ENCODE results near the gene ZNF687. TPM values are rescaled to one million over a fixed set of nuclear protein-coding genes. Genes with fewer than 3 reads are reported as not detected.
"Not testable (repeated sequence)": the region's sequence is repeated elsewhere in the genome, so short reads cannot be mapped to it uniquely, and the experiment has no call there.

The ZNF687 gene
- total RNA-seq, 1 donor from 2014 or later = 10.8 TPM

DNA sequence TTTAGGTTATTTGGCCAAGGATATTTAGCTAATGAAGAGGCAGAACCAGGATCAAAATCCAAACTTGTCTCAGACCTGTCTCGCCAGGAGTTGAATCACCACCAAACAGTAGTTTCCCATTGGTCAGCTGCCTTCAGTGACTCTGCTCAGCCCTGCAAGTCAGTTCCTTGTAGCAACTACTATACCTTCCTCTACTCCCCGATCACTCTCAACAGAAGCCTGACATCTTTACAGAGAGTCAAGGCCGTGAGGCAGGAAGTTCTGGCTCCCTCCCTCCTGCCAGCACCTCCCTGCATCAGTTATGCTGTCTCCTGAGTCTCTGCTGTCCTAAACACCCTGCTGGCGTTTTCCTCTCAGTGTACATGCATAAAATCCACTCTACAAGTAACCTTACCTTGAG lies 14.3 kb upstream of the ZNF687 start:
- intact Hi-C loops (cut with DNase I) = no loop called here

DNA sequence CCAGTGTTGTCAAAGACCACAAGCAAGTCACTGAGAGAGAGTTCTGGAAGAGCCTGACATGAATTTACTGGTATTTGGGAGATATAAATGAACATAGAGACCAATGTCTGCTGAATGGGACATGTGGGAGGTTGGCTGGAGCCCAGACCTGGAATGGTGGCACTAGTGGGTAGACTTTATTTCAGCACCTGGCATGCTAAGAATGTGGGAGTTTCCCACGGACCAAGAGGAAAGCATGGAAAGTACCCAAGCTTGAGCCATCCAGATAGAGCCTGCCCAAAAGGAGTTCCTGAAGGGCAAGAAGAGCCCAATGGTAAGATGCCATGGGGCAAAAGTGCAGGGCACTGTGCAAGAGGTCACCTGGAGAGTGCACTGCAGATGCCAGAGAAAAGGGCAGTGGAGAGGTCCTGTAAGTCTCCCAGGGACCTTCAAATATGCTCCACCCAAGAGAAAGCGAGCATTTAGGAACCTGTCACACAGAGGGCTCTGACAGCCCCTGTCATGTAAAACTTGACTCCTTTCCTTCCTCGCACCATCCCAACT lies 8.1 kb upstream of the ZNF687 start:
- DNase-seq (ENCODE audit: missing footprints) = no peak
- no peak for ATAC-seq
- intact Hi-C loops (cut with DNase I) = no loop called here

More for the DNA sequence above, 14.3 kb upstream of the ZNF687 start:
- ATAC-seq (no peak), DNase-seq (ENCODE audit: missing footprints) (no peak)

DNA sequence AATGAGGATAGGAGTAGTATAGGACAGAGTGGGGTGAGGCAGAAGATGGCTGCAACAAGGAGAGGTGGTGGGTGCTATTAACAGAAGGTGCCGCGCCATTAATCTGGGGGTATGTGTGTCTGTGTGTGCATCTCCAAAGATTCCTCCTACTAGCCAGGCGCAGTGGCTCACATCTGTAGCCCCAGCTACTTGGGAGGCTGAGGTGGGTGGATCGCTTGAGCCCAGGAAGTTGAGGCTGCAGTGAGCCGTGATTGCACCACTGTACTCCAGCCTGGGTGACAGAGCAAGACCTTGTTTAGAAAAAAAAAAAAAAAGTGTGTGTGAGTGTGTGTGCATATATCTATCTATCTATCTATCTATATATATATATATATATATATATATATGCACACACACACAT lies 6.8 kb upstream of the ZNF687 start:
- intact Hi-C loops (cut with DNase I); DNase-seq (ENCODE audit: missing footprints); ATAC-seq: not testable (repeated sequence)

DNA sequence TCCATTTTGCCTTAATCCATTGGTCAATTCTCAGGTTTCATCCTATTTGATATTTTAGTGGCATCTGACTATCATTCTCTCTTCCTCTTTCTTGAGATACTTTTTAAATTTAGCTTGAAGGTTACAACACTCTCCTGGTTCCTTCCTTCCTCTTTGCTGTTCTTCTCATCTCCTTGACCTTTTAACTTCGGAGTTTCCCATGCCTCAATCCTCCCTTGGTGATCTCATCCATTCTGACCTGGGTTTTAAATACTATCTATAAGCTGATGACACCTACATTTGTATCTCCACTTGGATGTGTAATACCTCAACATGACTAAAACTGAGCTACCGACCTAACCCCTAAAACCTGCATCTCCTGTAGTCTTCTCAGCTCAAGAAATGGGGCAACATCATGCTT lies 4.8 kb upstream of the ZNF687 start:
- intact Hi-C loops (cut with DNase I) = no loop called here
- no peak for ATAC-seq

DNA sequence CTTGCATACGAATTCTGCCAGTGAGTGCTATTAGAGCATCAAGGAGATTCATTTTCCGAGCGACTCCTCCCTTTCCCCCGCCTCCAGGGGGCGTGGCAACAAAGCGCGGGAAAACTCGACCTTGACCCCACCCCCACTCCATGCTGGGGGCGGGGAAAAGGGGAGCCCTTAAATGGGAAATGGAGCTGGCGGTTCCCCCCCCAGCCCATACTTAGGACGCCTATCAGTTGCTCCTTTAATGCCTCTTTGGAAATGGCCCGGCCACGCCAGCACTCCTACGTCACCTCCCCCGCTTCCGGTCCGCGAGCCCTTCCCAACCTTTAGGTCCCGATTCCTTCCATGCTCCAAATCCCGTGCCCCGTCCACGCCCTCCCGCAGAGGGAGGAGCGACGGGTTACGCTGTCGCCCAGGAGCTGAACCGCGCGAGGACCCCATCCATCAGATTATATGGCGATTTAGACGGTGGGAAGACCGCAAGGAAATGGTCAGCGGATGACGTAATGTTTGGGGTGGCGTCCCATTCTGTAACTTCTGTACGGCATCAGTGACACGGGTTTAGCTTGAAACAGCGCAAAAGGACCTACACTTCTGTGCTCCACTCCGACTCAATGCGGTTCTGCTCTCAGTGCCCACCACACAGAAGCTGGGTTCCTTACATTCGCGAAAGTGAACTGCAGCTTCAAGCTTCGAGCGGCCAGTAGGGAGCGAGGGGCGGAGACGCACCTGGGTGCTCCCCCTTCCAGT lies 702 bp upstream of the ZNF687 start:
- DNase-seq (ENCODE audit: missing footprints) = peak; percentile 97
- ATAC-seq = peak; percentile 85
- intact Hi-C loops (cut with DNase I) = loop anchor here (1.0 kb wide), 1 partner anchor 118 kb away; the partner anchor contains the start of gene PSMB4

More for the DNA sequence above, 4.8 kb upstream of the ZNF687 start:
- no peak for DNase-seq (ENCODE audit: missing footprints)

DNA sequence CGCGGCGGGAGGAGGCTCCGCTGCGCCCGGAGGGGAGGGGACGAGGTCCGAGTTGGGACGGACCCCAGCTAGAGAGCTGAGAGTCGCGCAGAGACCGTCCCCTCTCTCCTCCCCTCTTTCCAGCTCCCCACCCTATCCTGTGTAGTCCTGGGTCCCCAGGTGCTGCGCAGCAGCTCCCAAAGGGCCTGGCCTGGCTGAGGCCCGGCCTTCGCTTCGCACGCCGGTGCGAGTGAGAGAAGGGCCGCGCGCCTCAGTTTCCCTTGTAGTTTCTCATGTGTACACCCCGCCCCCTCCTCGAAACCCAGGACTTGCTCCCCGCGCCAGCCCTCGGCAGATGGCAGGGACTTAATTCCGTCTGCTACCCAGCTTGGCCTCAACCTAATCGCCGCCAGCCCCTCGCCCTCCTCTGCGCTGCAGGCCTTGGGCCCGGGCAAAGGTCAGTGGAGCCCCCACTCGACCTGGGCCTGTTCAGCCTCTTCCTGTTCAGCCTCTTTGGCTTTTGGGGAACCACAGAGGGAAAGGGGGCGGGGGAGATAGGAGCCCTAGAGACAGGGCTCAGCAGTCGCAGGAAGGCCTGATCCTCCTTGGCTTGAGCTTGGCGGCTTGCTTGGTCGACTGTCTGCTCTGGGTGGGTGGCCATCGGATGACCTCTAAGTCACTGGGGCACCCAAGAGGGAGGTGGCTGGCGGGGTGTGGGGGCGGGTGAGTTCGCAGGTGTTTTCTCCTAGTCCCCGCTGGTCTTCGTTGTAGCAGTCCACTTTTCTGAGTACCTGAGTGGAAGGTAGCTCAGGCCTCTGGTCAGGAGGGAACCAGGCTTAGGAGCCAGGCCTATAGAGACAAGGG lies 1.0 kb downstream of the ZNF687 start:
- no peak for DNase-seq (ENCODE audit: missing footprints)
- intact Hi-C loops (cut with DNase I) = loop anchor here (2.0 kb wide), 2 partner anchors 28 to 44 kb away; partner anchors contain the start of gene PI4KB
- no peak for ATAC-seq

DNA sequence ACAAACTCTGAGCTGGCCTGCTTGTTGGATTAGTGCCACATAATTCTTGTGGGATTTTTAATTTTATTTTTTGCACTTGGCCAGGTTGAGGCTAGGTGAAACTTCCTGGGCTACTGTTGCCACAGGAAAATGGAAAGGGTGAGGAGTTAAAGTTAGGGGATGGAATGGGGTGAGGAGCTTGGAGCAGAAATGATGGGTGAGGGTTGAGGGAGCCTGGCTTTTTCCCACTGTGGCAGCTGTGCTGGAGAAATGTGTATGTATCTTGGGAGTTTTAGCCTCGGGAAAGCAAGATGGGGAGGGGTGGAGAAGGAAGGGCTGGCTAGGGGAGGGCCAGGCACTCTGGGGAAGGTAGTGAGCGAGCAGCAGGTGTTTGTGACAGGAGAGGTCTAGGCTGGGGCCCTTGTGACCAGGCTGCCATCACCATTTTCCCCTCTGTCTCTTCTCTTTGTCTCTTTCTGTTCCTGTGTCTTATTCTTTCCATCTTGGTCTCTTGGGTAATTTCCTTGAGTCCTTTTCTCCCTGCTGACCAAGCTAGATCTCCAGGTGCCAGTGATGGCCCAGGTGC lies 2.0 kb downstream of the ZNF687 start:
- intact Hi-C loops (cut with DNase I) = no loop called here
- no peak for DNase-seq (ENCODE audit: missing footprints)

DNA sequence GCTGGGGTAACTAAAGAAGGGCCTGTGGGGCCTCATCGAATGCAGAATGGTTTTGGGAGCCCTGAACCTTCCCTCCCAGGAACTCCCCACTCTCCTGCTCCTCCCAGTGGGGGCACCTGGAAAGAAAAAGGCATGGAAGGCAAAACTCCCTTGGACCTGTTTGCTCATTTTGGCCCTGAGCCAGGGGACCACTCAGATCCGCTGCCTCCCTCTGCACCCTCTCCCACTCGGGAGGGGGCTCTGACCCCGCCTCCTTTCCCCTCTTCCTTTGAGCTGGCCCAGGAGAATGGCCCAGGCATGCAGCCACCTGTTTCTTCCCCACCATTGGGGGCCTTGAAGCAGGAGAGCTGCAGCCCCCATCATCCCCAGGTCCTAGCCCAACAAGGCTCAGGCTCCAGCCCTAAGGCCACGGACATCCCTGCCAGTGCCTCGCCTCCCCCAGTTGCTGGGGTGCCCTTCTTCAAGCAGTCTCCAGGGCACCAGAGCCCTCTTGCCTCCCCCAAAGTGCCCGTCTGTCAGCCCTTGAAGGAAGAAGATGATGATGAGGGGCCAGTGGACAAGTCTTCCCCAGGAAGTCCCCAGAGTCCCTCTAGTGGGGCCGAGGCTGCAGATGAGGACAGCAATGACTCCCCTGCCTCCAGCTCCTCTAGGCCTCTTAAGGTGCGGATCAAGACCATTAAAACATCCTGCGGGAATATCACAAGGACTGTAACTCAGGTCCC lies 4.7 kb downstream of the ZNF687 start:
- no peak for DNase-seq (ENCODE audit: missing footprints)
- intact Hi-C loops (cut with DNase I) = no loop called here

More for the DNA sequence above, 2.0 kb downstream of the ZNF687 start:
- ATAC-seq = no peak

DNA sequence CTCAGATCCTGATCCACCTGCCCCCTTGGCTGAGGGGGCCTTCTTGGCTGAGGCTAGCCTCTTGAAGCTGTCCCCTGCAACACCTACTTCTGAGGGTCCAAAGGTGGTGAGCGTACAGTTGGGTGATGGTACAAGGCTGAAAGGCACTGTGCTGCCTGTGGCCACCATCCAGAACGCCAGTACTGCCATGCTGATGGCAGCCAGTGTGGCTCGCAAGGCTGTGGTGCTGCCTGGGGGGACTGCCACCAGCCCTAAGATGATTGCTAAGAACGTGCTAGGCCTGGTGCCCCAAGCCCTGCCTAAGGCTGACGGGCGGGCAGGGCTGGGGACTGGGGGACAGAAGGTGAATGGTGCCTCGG lies 5.2 kb downstream of the ZNF687 start:
- intact Hi-C loops (cut with DNase I) = no loop called here
- no peak for DNase-seq (ENCODE audit: missing footprints)
- ATAC-seq = no peak

More for the DNA sequence above, 4.7 kb downstream of the ZNF687 start:
- no peak for ATAC-seq

DNA sequence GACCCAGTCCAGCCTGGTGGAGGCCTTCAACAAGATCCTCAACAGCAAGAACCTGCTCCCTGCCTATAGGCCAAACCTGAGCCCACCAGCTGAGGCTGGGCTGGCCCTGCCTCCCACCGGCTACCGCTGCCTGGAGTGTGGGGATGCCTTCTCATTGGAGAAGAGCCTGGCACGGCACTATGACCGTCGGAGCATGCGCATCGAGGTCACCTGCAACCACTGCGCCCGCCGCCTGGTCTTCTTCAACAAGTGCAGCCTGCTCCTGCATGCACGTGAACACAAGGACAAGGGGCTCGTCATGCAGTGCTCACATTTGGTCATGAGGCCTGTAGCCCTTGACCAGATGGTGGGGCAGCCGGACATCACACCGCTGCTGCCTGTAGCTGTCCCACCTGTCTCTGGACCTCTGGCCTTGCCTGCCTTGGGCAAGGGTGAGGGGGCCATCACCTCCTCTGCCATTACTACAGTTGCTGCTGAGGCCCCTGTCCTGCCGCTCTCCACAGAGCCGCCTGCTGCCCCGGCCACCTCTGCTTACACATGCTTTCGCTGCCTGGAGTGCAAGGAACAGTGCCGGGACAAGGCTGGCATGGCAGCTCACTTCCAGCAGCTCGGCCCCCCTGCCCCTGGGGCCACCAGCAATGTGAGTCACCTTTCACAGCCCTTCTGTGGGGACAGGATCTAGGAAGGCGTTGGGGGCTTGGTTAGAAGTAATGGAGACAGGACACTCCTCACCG lies 5.8 kb downstream of the ZNF687 start:
- DNase-seq (ENCODE audit: missing footprints) (no peak), ATAC-seq (no peak)
- intact Hi-C loops (cut with DNase I) = no loop called here

DNA sequence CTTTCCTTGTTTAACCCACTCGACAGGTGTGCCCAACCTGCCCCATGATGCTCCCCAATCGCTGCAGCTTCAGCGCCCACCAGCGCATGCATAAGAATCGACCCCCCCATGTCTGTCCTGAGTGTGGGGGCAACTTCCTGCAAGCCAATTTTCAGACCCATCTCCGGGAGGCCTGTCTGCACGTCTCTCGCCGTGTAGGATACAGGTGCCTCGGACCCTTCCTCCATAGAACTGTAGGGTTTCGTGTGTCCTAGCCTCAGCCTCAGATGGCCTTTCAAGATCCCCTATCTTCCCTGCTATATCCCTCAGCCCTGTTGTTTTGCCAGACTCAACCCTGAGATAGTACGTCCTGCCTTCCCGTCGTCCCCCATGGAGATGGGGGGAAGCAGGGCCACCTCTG lies 6.4 kb downstream of the ZNF687 start:
- intact Hi-C loops (cut with DNase I) = no loop called here
- ATAC-seq (no peak), DNase-seq (ENCODE audit: missing footprints) (no peak)

DNA sequence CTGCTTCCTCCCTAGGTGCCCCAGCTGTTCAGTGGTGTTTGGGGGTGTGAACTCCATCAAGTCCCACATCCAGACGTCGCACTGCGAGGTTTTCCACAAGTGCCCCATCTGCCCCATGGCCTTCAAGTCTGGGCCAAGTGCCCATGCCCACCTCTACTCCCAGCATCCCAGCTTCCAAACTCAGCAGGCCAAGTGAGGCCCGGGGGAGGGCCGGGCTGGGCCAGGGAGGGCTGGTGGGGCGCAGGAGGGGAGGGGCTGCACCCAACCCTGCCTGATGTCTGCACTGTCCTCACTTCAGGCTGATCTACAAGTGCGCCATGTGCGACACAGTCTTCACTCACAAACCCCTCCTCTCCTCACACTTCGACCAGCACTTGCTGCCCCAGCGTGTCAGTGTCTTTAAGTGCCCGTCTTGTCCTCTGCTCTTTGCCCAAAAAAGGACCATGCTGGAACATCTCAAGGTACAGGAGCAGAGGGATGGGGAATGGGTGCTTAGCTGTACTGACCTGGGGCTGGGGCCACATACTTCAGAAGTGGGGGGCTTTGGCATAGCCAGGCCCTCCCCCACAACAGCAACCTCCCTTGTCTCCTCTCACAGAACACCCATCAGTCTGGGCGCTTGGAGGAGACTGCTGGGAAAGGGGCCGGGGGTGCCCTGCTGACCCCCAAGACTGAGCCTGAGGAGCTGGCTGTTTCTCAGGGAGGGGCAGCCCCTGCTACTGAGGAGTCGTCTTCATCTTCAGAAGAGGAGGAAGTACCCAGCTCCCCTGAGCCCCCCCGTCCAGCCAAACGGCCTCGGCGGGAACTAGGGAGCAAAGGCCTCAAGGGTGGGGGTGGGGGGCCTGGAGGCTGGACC lies 7.2 kb downstream of the ZNF687 start:
- DNase-seq (ENCODE audit: missing footprints) = no peak
- intact Hi-C loops (cut with DNase I) = no loop called here

DNA sequence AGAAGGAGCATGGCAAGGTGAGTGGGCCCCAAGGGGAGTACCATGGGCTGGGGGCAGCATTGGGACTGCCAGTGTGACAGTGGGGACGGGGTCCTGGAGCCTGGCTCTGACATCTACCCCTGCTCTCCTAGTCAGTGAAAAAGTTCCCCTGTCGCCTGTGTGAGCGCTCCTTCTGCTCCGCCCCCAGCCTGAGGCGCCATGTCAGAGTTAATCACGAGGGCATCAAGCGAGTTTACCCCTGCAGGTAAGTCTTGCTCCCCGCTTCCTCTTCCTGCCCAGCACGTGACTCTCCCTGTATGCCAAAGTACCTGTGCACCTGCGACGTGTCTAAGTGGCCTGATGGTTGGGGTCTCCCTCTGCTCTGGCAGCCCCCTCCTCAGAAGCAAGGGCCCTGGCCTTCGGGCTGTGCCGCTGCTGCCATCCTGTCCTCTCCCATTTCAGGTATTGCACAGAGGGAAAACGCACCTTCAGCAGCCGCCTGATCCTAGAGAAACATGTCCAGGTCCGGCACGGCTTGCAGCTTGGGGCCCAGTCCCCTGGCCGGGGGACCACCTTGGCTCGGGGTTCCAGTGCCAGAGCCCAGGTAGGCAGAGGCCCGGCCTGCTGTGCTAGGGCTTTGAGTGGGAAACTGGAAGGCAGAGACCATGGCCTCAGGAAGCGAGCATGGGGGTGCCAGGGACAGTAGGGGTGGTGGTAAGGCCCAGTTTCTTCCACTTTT lies 8.1 kb downstream of the ZNF687 start:
- no peak for DNase-seq (ENCODE audit: missing footprints)
- no peak for ATAC-seq
- intact Hi-C loops (cut with DNase I) = no loop called here

More for the DNA sequence above, 7.2 kb downstream of the ZNF687 start:
- no peak for ATAC-seq

DNA sequence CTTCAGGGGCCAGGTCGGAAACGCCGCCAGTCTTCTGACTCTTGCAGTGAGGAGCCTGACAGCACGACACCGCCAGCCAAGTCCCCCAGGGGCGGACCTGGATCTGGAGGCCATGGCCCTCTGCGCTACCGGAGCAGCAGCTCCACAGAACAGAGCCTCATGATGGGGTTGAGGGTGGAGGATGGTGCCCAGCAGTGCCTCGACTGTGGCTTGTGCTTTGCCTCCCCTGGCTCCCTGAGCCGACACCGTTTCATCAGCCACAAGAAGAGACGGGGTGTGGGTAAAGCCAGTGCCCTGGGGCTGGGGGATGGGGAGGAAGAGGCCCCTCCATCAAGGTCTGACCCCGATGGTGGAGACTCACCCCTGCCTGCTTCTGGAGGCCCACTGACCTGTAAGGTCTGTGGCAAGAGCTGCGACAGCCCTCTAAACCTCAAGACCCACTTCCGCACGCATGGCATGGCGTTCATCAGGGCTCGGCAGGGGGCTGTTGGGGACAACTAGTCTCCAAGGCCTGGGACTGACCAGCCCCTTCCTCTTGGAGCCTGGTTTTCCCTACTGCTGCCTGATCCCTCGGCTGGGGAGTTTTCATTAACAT lies 8.7 kb downstream of the ZNF687 start:
- intact Hi-C loops (cut with DNase I) = no loop called here
- ATAC-seq (no peak), DNase-seq (ENCODE audit: missing footprints) (no peak)

DNA sequence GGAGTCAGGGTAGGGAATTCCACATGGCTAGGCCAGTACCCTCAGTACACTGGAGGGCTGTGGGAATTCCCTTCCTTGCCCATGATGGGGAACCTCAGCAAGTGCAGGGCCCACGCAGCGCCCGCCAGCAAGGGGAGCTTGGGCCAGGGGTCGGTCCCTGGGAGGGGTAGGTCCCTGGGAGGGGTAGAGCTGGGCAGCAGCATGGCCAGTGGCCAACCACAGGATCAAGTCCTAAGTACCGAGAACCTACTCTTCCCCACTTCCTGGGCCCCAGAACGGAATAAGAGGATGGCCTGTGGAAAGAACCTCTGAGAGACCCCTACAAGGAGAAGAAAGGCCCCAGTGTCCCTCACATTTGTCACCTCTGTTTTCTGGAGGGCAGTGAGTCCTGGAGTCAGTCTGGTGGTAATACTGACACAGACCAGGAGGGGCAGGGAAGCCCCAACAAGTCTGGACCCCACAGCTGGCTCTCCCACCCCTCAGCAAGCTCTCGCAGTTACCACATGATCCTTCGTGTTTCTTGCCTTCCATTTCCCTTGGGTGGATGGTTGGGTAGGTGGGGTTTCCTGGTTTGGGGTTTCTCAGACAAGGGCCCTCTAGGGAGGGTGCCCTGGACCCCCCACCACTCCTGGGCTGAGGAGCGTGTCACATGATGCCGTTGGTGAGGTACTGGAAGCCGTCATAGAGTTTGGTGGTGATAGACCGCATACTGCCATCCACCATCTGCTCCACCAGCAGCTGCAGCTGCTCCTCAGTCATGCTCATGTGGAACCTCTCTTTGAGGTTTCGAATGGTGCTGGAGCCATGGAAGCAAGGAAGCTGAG lies 10.3 kb downstream of the ZNF687 start:
- ATAC-seq (no peak), DNase-seq (ENCODE audit: missing footprints) (no peak)
- intact Hi-C loops (cut with DNase I) = no loop called here
